MCF 10A (cell line): Measurements from ENCODE around the gene F11R. TPM values are rescaled to one million over a fixed set of nuclear protein-coding genes. Genes with fewer than 3 reads are reported as not detected.
"Not testable (repeated sequence)": the region's sequence is repeated elsewhere in the genome, so short reads cannot be mapped to it uniquely, and the experiment has no call there.

Experiments used
- BruUV-seq: library from RNA; stranded (reverse); fragments of 400-500 nt; replicated peaks from 2 replicates; lab custom pipeline; 2021; lab: Mats Ljungman, UMichigan
- CTCF ChIA-PET: fragments of 300-600 bp; sonication (Branson Sonifier 250); formaldehyde crosslinking; extraction: SDS; loops from one replicate; lab custom pipeline; 2021; ENCODE audit warnings: antibody characterized with exemption, inconsistent platforms; lab: Yijun Ruan, JAX
- POLR2A ChIA-PET: fragments of 300-600, 350-650 bp; sonication (Branson Sonifier 250); formaldehyde crosslinking; extraction: SDS; loops from one replicate; lab custom pipeline; 2020; ENCODE audit warnings: antibody characterized with exemption, inconsistent platforms; lab: Yijun Ruan, JAX
- DNase-seq: peaks from one replicate; pipeline ENCODE4 v3.0.0-alpha.2; 2018; ENCODE audit not compliant: unreplicated experiment
- H3K27ac Mint-ChIP-seq: one replicate; pipeline ENCODE4 v1.8.0; 2022; ENCODE audit warnings: mild to moderate bottlenecking, low read depth, mixed read lengths; ENCODE audit not compliant: unreplicated experiment
- H3K27me3 Mint-ChIP-seq: one replicate; pipeline ENCODE4 v1.8.0; 2022; ENCODE audit warnings: mixed read lengths; ENCODE audit not compliant: insufficient read depth, unreplicated experiment
- H3K36me3 Mint-ChIP-seq: one replicate; pipeline ENCODE4 v1.8.0; 2022; ENCODE audit warnings: mild to moderate bottlenecking, moderate library complexity, mixed read lengths; ENCODE audit not compliant: insufficient read depth, unreplicated experiment
- H3K4me1 Mint-ChIP-seq: one replicate; pipeline ENCODE4 v1.8.0; 2022; ENCODE audit warnings: mixed read lengths; ENCODE audit not compliant: insufficient read depth, unreplicated experiment
- H3K4me3 Mint-ChIP-seq: one replicate; pipeline ENCODE4 v1.8.0; 2022; ENCODE audit warnings: mild to moderate bottlenecking, moderate library complexity, mixed read lengths; ENCODE audit not compliant: unreplicated experiment
- H3K9me3 Mint-ChIP-seq: one replicate; pipeline ENCODE4 v1.8.0; 2022; ENCODE audit warnings: mixed read lengths; ENCODE audit not compliant: unreplicated experiment
- intact Hi-C: fragments of 100-400 bp; cut with micrococcal nuclease; formaldehyde crosslinking; loops from 2 replicates; pipeline ENCODE4 v1.14.1; 2022
- total RNA-seq: library from RNA; stranded (reverse); gene quantifications from 2 replicates; pipeline ENCODE4 v1.2.3, GENCODE V29; 2022
- TF ChIP-seq, protein P1 (sequence below): fragments of 200-600 bp; IDR thresholded peaks from one replicate; pipeline ENCODE4 v1.8.0; 2022; ENCODE audit warnings: antibody characterized with exemption, mild to moderate bottlenecking; ENCODE audit not compliant: unreplicated experiment

Gene F11R
- total RNA-seq, 1 experiment from 2014 or later = 73.6 TPM

DNA sequence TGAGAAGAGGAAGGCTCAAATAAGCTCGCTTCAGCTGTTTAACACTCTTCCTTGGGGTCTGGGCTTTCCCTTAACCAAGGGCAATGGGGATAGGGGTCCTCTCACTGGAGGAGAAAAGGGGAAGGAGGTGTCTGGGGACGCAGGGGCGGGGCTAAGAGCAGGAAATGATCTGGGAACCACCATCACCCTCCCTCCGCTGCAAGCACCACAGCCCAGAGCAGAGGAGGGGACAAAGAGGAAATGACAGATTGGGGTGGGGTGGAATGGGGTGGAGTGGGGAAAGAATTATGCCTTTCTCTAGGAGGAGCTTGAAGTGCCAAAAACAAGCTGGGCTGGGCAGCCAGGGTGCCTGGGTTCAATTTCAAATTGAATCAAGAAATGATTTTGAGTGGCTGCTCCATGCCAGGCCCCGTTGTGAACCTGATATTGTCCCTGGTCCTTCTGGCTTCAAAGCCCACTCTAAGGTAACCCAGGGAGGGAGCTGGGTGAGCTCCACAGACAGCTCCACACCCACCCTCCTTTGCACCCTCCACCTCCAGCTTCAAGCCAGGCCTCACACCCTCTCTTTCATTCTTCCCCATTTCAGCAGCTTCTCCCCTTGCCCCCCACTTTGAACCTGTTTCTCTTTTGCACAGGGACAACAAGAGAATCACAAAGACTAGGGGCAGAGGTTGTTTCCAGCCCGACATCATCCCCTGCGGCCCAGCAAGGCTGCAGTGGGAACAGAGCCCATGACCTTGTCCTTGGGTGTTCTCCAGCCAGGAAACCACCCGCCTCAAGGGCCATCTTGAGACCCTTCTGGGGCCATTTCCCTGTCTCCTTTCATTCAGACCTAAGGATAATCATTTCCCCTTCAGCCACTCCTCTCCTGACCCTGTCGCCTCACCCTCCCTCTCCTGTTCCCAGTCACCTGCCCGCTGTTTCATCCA lies 47.6 kb upstream of the F11R start:
- Mint-ChIP-seq H3K9me3 (no peaks in the 10 kb centered on the region), H3K4me1 (peaks cover 27% of the 10 kb centered on the region), H3K27me3 (no peaks in the 10 kb centered on the region), H3K36me3 (peaks cover 10% of the 10 kb centered on the region), H3K27ac (no peak overlapping the region), H3K4me3 (no peak overlapping the region)
- intact Hi-C loops = no loop called here
- TF ChIP-seq, protein P1, sequence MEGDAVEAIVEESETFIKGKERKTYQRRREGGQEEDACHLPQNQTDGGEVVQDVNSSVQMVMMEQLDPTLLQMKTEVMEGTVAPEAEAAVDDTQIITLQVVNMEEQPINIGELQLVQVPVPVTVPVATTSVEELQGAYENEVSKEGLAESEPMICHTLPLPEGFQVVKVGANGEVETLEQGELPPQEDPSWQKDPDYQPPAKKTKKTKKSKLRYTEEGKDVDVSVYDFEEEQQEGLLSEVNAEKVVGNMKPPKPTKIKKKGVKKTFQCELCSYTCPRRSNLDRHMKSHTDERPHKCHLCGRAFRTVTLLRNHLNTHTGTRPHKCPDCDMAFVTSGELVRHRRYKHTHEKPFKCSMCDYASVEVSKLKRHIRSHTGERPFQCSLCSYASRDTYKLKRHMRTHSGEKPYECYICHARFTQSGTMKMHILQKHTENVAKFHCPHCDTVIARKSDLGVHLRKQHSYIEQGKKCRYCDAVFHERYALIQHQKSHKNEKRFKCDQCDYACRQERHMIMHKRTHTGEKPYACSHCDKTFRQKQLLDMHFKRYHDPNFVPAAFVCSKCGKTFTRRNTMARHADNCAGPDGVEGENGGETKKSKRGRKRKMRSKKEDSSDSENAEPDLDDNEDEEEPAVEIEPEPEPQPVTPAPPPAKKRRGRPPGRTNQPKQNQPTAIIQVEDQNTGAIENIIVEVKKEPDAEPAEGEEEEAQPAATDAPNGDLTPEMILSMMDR = no peak
- POLR2A ChIA-PET = interaction anchor here (0.6 to 1.3 kb wide), 3 partner anchors 12 to 27 kb away, joined by 4 to 5 read pairs (median 5); partner anchors contain the start of gene USF1
- CTCF ChIA-PET = interaction anchor here (0.7 to 14.2 kb wide), 5 partner anchors 27 to 237 kb away, joined by 3 to 331 read pairs (median 4); partner anchors contain the start of genes KLHDC9 and TOMM40L
- DNase-seq = no peak
- no TSS peak for BruUV-seq

DNA sequence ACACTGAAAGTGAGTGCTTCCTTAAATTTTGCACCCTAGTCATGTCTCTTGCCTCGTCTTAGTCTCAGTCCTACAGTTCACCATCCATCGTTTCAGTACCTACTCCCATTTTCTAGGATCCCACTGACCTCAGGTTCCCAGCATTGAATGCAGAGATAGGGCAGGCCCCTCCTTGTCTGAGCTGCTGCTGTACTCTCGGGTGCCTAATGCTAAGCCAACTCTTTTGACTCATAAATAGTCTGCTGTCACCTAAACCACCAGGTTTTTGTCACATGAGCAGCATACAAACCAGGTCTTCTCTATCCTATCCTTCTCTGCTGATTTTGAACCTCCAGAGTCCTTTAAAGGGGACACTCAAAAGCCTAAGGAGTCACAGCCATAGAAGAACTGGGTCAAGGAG lies 45.7 kb upstream of the F11R start:
- ChIA-PET CTCF (interaction anchor here (0.6 to 14.2 kb wide), 2 partner anchors 31 to 76 kb away, joined by 3 to 331 read pairs; partner anchors contain the start of gene KLHDC9), POLR2A (interaction anchor here (3.5 kb wide), 1 partner anchor 20 kb away, joined by 13 read pairs; the partner anchor contains the start of gene USF1)
- H3K27ac Mint-ChIP-seq = no peak overlapping the region
- no TSS peak for BruUV-seq
- no peaks in the 10 kb centered on the region for H3K27me3 Mint-ChIP-seq
- H3K36me3 Mint-ChIP-seq = no peaks in the 10 kb centered on the region
- no peaks in the 10 kb centered on the region for H3K9me3 Mint-ChIP-seq
- H3K4me3 Mint-ChIP-seq = no peak overlapping the region
- TF ChIP-seq, protein P1 = no peak
- no peak for DNase-seq
- H3K4me1 Mint-ChIP-seq = peaks cover 9% of the 10 kb centered on the region
- intact Hi-C loops = no loop called here

DNA sequence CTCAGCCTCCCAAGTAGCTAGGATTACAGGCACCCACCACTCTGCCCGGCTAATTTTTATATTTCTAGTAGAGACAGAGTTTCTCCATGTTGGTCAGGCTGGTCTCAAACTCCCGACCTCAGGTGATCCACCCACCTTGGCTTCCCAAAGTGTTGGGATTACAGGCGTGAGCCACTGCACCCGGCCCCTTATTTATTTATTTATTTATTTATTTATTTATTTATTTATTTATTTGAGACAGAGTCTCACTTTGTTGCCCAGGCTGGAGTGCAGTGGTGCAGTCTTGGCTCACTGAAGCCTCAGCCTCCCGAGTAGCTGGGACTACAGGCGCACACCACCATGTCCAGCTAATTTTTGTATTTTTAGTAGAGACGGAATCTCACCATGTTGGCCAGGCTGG lies 44.7 kb upstream of the F11R start:
- H3K27ac Mint-ChIP-seq, DNase-seq, H3K4me3 Mint-ChIP-seq, BruUV-seq, intact Hi-C loops, H3K27me3 Mint-ChIP-seq, H3K9me3 Mint-ChIP-seq, H3K4me1 Mint-ChIP-seq, H3K36me3 Mint-ChIP-seq: not testable (repeated sequence)
- CTCF ChIA-PET = interaction anchor here (0.6 to 14.2 kb wide), 4 partner anchors 8 to 392 kb away, joined by 3 to 331 read pairs (median 4); partner anchors contain the start of genes KLHDC9 and USF1
- POLR2A ChIA-PET = interaction anchor here (0.7 to 3.5 kb wide), 5 partner anchors 8 to 44 kb away, joined by 3 to 13 read pairs (median 3); partner anchors contain the start of genes F11R and USF1

DNA sequence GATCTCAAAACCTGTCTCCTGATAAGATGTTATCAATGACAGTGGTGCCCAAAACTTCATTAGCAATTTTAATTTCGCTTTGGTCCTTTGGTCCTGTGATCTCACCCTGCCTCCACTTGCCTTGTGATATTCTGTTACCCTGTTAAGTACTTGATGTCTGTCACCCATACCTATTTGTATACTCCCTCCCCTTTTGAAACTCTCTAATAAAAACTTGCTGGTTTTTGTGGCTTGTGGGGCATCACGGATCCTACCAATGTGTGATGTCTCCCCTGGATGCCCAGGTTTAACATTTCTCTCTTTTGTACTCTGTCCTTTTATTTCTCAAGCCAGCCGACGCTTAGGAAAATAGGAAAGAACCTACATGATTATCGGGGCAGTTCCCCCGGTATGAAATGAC lies 43.0 kb upstream of the F11R start:
- DNase-seq, H3K27me3 Mint-ChIP-seq, BruUV-seq, H3K27ac Mint-ChIP-seq, H3K4me3 Mint-ChIP-seq, intact Hi-C loops, H3K4me1 Mint-ChIP-seq, H3K36me3 Mint-ChIP-seq, H3K9me3 Mint-ChIP-seq: not testable (repeated sequence)
- ChIA-PET CTCF (interaction anchor here (14.2 kb wide), 1 partner anchor 33 kb away, joined by 331 read pairs; the partner anchor contains the start of gene KLHDC9), POLR2A (interaction anchor here (0.7 to 3.5 kb wide), 2 partner anchors 11 to 18 kb away, joined by 3 to 13 read pairs; partner anchors contain the start of gene USF1)
